NCI-H345 treated with DMSO at 0.1 percent for 48 hours (cell line): ENCODE measurements around the gene EXPH5.

Experiments used
- DNase-seq: peaks from one replicate; lab custom pipeline; 2025; ENCODE audit not compliant: unreplicated experiment; lab: John Stamatoyannopoulos, UW

Gene EXPH5

GRCh38 chr11:108562746-108563581, 30.6 kb downstream of the EXPH5 start:
- no peak for DNase-seq

GRCh38 chr11:108561535-108561991, 32.0 kb downstream of the EXPH5 start:
- no peak for DNase-seq

GRCh38 chr11:108559904-108560303, 33.7 kb downstream of the EXPH5 start:
- DNase-seq: no peak

GRCh38 chr11:108559340-108559739, 34.2 kb downstream of the EXPH5 start:
- DNase-seq: no peak

- no peak for DNase-seq
Observed at GRCh38 chr11:108558222-108558621, 35.3 kb downstream of the EXPH5 start.

GRCh38 chr11:108556019-108556418, 37.5 kb downstream of the EXPH5 start:
- no peak for DNase-seq

GRCh38 chr11:108551651-108552462, 41.7 kb downstream of the EXPH5 start:
- DNase-seq: no peak

GRCh38 chr11:108549319-108549885, 44.2 kb downstream of the EXPH5 start:
- no peak for DNase-seq

GRCh38 chr11:108545909-108546501, 47.6 kb downstream of the EXPH5 start:
- no peak for DNase-seq

GRCh38 chr11:108543316-108543964, 50.1 kb downstream of the EXPH5 start:
- DNase-seq: no peak

- no peak for DNase-seq
Observed at GRCh38 chr11:108541531-108541930, 52.0 kb downstream of the EXPH5 start.

- no peak for DNase-seq
Observed at GRCh38 chr11:108538502-108538901, 55.1 kb downstream of the EXPH5 start.

GRCh38 chr11:108538022-108538424, 55.5 kb downstream of the EXPH5 start:
- no peak for DNase-seq

- DNase-seq: no peak
Observed at GRCh38 chr11:108536783-108537182, 56.8 kb downstream of the EXPH5 start.

- no peak for DNase-seq
Observed at GRCh38 chr11:108535384-108535955, 58.1 kb downstream of the EXPH5 start.

GRCh38 chr11:108534274-108534882, 59.2 kb downstream of the EXPH5 start:
- no peak for DNase-seq

- no peak for DNase-seq
Observed at GRCh38 chr11:108530426-108530825, 63.1 kb downstream of the EXPH5 start.

GRCh38 chr11:108527382-108527781, 66.2 kb downstream of the EXPH5 start:
- DNase-seq: no peak

- no peak for DNase-seq
Observed at GRCh38 chr11:108525161-108525560, 68.4 kb downstream of the EXPH5 start.

GRCh38 chr11:108524422-108524821, 69.1 kb downstream of the EXPH5 start:
- no peak for DNase-seq
